ENCODE measurements around the gene BEST1. TPM values are rescaled to one million over a fixed set of nuclear protein-coding genes. Genes with fewer than 3 reads are reported as not detected.

The BEST1 gene
- polyA plus RNA-seq, 2 of the 4 experiments (the other 2 are of a cell fraction): 1.2 to 1.9 TPM

GRCh38 chr11:61963282-61964057, 13.3 kb downstream of the BEST1 start (continued):
- TF ChIP-seq HMGXB4 (CRISPR knock-in tag; IDR thresholded peaks at IDR 0.05; ENCODE audit: borderline replicate concordance): no peak; the same call in none of the 2 replicates
- no peak for TF ChIP-seq BHLHE40 (IDR thresholded peaks at IDR 0.05; ENCODE audit: low read depth, low read length)
- no peak for TF ChIP-seq KDM5A (IDR thresholded peaks at IDR 0.05)
- TF ChIP-seq RCOR1 (IDR thresholded peaks at IDR 0.05; ENCODE audit: low read depth, low read length): no peak
- no peak for TF ChIP-seq ZC3H11A (IDR thresholded peaks at IDR 0.05)
- TF ChIP-seq ZNF302 (CRISPR knock-in tag; IDR thresholded peaks at IDR 0.05): no peak
- TF ChIP-seq KDM1A (IDR thresholded peaks at IDR 0.05; ENCODE audit: low read depth): no peak
- TF ChIP-seq TP53 (CRISPR knock-in tag; IDR thresholded peaks at IDR 0.05): 0 out of 2 replicates have a peak, but pooled peaks have one; percentile 54

- H3K9me3 ChIP-seq: no peaks in the 10 kb centered on the region
- no peak for DNase-seq (ENCODE audit: low read depth in 1 of 2, low spot score in 1 of 2)
- no peak for FAIRE-seq
- no peak for ATAC-seq
- CTCF ChIA-PET: interaction anchor here (0.7 to 8.0 kb wide), 8 partner anchors 14 to 150 kb away, joined by 3 to 101 read pairs (median 8); partner anchors contain the start of gene BEST1
- peak overlapping the region; percentile 97 to 99 for H3K27ac ChIP-seq
- 30% methylated on average over 4 of the region's 4 CpGs for WGBS (ENCODE audit: missing lambda C conversion rate)
- peak overlapping the region; percentile 98 for H3K4me2 ChIP-seq
- POLR2A ChIA-PET: interaction anchor here (0.8 to 4.6 kb wide), 6 partner anchors 8 to 118 kb away, joined by 4 to 66 read pairs (median 12); no protein-coding TSS in a partner anchor
- H3K4me3 ChIP-seq: peak overlapping the region; percentile 96
- peaks cover 51% of the 10 kb centered on the region for H3K4me1 ChIP-seq
- TF ChIP-seq SREBF2 (IDR thresholded peaks at IDR 0.05) (no peak), KDM5A (IDR thresholded peaks at IDR 0.05) (no peak), REST (IDR thresholded peaks at IDR 0.05) (peak; percentile 40), ATOH8 (CRISPR knock-in tag; IDR thresholded peaks at IDR 0.05; ENCODE audit: low read depth) (no peak), MAFK (IDR thresholded peaks at IDR 0.05; ENCODE audit: partially characterized antibody) (no peak), FOXS1 (CRISPR knock-in tag; IDR thresholded peaks at IDR 0.05) (no peak), RNF2 (IDR thresholded peaks at IDR 0.05; ENCODE audit: borderline replicate concordance, low read depth) (no peak), JUNB (IDR thresholded peaks at IDR 0.05) (no peak), E2F6 (IDR thresholded peaks at IDR 0.05; ENCODE audit: borderline replicate concordance, low read depth) (no peak), ZSCAN20 (CRISPR knock-in tag; IDR thresholded peaks at IDR 0.05) (no peak), BHLHE40 (IDR thresholded peaks at IDR 0.05; ENCODE audit: low read depth, low read length) (no peak), NPAS2 (CRISPR knock-in tag; IDR thresholded peaks at IDR 0.05; ENCODE audit: borderline replicate concordance) (no peak), HOXA7 (CRISPR knock-in tag; IDR thresholded peaks at IDR 0.05) (peak; percentile 99), POLR2AphosphoS2 (conservative IDR thresholded peaks at IDR 0.05; ENCODE audit: low read length) (peak; percentile 93; the same call in 1 of the 2 replicates), RFX5 (IDR thresholded peaks at IDR 0.05) (no peak), TP53 (CRISPR knock-in tag; IDR thresholded peaks at IDR 0.05) (peak; percentile 96), CHD4 (IDR thresholded peaks at IDR 0.05; ENCODE audit: borderline replicate concordance) (no peak), CHD2 (IDR thresholded peaks at IDR 0.05; ENCODE audit: low read length, partially characterized antibody) (peak; percentile 33), FOSB (CRISPR knock-in tag; IDR thresholded peaks at IDR 0.05) (peak; percentile 95), HMGXB4 (CRISPR knock-in tag; IDR thresholded peaks at IDR 0.05; ENCODE audit: borderline replicate concordance) (peak; percentile 67; the same call in 1 of the 2 replicates), JUN (IDR thresholded peaks at IDR 0.05) (peak in 1 of 2 experiments; percentile 83; a peak in 2 of 5 replicates)
These were observed 14.0 kb downstream of the BEST1 start for GRCh38 chr11:61964058-61964665.

Data from A549 (cell line).